ENCODE data around the gene ADCY7.

DNA sequence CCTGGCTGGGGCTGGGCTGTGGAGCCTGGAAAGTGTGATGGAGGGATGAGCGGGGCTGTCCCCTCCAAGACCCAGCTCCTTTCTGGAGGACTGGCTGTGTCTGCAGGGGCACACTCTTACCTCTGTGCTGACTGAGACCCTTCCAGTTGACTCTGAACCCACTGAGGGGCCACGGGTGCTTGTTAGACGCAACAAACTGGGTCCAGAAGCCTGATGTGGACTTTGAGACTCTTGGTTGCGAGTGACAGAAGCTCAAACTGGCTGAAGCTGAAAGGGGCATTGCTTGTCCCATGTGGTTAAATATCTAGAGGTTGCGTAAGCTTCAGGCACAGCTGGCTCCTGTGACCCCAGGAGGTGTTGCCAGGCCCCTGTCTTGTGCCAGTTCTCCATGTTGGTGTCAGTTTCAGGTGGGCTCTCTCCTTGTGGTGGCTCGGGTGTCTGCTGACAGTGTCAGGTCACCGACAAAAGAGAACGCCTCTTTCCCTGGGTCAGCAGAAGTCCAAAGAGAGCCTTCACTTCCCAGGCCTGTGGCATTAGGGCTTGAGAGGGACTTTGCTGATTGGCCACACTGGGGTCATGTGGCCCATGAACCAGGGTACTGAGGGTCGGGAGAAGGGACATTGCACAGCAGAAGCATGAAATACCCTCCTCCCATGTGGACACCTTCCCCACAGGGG, 16.7 kb downstream of the ADCY7 start:
- TF ChIP-seq, protein P1, sequence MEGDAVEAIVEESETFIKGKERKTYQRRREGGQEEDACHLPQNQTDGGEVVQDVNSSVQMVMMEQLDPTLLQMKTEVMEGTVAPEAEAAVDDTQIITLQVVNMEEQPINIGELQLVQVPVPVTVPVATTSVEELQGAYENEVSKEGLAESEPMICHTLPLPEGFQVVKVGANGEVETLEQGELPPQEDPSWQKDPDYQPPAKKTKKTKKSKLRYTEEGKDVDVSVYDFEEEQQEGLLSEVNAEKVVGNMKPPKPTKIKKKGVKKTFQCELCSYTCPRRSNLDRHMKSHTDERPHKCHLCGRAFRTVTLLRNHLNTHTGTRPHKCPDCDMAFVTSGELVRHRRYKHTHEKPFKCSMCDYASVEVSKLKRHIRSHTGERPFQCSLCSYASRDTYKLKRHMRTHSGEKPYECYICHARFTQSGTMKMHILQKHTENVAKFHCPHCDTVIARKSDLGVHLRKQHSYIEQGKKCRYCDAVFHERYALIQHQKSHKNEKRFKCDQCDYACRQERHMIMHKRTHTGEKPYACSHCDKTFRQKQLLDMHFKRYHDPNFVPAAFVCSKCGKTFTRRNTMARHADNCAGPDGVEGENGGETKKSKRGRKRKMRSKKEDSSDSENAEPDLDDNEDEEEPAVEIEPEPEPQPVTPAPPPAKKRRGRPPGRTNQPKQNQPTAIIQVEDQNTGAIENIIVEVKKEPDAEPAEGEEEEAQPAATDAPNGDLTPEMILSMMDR (IDR thresholded peaks at IDR 0.05), result no peak
- no peak for TF ChIP-seq POLR2AphosphoS5 (IDR thresholded peaks at IDR 0.05)
- TF ChIP-seq POLR2A (IDR thresholded peaks at IDR 0.05), result no peak
